ENCODE results near the gene OGDH.

GRCh38 chr7:44694326-44694725 is 87.9 kb downstream of the OGDH start:
- no peak for TF ChIP-seq EP300 (IDR thresholded peaks at IDR 0.05; ENCODE audit: borderline replicate concordance)
- TF ChIP-seq, protein P1, sequence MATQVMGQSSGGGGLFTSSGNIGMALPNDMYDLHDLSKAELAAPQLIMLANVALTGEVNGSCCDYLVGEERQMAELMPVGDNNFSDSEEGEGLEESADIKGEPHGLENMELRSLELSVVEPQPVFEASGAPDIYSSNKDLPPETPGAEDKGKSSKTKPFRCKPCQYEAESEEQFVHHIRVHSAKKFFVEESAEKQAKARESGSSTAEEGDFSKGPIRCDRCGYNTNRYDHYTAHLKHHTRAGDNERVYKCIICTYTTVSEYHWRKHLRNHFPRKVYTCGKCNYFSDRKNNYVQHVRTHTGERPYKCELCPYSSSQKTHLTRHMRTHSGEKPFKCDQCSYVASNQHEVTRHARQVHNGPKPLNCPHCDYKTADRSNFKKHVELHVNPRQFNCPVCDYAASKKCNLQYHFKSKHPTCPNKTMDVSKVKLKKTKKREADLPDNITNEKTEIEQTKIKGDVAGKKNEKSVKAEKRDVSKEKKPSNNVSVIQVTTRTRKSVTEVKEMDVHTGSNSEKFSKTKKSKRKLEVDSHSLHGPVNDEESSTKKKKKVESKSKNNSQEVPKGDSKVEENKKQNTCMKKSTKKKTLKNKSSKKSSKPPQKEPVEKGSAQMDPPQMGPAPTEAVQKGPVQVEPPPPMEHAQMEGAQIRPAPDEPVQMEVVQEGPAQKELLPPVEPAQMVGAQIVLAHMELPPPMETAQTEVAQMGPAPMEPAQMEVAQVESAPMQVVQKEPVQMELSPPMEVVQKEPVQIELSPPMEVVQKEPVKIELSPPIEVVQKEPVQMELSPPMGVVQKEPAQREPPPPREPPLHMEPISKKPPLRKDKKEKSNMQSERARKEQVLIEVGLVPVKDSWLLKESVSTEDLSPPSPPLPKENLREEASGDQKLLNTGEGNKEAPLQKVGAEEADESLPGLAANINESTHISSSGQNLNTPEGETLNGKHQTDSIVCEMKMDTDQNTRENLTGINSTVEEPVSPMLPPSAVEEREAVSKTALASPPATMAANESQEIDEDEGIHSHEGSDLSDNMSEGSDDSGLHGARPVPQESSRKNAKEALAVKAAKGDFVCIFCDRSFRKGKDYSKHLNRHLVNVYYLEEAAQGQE (IDR thresholded peaks at IDR 0.05; ENCODE audit: low read depth), result no peak
